ENCODE results near the gene TYSND1.
A peak's percentile ranks its signal among the peaks of the same experiment; 100 is the strongest.
"Not testable (repeated sequence)": the region's sequence is repeated elsewhere in the genome, so short reads cannot be mapped to it uniquely, and the experiment has no call there.

The TYSND1 gene

DNA sequence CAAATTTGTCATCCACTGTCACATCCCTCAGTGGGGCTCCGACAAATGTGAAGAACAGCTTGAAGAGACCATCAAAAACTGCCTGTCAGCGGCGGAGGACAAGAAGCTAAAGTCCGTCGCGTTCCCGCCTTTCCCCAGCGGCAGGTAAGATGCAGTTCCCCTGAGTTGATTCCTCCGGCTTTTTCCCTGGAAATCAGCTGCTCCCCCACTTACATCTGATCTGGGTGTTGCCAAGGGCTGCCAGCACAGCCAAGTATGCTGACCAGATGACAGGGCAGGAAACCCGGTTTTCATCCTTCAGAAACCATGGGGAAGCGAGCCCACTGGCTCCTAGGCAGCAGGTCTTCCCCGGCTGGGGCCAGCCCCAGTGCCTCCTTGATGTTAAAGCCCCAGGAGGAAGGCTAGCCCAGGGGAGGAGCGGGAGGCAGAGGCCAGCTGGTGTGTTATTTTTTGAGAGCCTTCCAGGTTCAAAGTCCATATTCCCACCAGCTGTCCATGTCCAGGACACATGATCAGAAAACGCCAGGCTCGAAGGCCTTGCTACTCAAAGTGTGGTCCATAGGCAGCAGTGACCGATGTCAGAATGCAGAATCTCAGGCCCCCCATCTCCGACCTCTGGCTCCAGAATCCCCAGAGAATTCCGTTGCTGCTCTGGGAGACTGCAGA lies 37.3 kb downstream of the TYSND1 start:
- DNase-seq (ENCODE audit: low read depth in 2 of 2) = no peak

DNA sequence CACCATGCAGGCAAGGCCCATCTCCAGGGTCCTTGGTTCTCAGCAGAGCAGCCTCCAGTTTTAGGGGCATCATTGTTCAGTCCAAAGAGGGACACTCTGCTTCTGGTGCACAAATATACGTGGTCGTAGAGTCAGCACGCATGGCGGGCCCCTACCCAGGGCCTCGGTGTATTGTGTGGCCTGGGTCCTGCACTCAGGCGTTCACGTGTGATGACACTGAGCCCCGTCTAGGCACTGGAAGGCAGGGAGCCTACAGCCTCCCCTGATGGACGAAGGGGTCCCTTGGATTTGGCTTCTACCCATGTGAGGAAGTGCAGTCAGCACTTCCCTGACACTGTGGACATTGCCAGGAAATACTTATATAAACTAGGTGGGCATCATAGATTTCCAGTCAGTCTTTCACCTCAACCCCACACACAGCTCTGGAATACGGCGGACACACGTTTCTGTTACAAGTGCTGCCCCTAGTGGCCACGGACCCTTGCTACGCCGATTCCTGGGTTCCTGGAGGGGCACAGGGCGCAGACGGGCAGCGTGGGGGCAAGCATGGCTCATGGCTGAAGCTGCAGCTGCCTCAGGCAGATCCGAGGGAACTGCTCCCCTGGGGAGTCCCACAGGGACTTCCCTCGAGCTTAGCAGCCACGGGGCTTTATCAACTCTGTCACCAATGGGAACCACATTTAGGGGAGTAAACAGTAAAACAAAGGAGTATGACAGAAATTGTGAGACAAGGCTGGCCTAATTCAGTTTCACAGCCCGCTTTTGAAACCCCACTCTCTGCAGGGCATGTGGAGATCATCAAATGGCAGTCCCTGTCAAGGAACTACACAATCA lies 39.3 kb downstream of the TYSND1 start:
- DNase-seq (ENCODE audit: low read depth in 2 of 2) = no peak

DNA sequence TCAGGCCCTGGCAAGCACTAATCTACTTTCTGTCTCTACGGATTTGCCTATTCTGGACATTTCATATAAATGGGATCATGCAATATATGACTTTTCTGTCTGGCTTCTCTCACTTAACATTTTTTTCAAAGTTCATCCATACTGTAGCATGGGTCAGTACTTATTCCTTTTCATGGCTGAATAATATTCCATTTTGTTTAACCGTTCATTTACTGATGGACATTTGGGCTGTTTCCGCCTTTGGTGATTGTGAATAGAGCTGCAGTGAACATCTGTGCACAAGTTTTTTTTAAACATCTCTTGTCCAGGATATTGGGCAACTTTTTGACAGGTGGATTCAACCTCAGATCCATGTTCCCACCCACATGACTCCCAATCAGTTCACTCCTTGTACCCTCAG lies 44.8 kb downstream of the TYSND1 start:
- DNase-seq (ENCODE audit: low read depth in 2 of 2) = no peak

DNA sequence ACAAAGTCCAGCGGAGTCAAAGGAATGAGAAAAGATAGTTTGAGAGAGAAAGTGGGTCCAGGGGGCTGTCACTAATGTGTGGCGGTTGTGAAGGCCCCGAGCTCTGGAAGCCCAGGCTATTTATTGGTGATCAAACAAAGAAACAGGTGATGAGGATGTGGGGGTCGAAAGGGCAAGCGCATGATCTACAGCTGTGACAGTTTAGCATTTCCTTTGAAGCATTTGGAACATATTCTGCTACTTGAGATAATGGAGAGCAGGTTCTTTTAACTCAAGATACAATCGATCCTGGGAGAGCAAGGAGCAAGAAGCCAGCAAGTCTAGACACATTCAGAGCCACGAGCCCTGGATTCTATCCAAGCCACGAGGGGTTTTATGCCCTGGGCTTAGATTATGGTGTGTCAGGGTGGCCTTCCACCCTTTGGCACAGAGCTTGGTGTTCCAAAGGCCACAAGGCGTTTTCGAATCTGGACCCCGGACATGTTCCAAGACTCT lies 45.4 kb downstream of the TYSND1 start:
- not testable (repeated sequence) for DNase-seq (ENCODE audit: low read depth in 2 of 2)

DNA sequence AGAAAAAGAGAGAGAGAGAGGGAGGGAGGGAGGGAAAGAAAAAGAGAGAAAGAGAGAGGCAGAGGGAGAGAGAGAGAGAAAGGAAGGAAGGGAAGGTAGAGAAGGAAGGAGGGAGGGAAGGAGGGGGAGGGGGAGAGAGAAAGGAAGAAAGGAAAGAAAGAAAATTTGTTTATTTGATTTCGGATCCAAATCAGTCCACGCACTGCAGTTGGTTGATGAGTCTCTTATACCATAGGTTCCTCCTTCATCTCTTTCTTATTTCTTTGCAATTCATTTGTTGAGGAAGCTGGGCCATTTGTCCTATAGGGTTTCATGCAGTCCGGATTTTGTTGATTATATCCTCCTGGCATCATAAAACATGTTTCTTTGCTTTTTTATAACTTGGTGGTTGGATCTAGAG lies 48.2 kb downstream of the TYSND1 start:
- no peak for DNase-seq (ENCODE audit: low read depth in 2 of 2)

DNA sequence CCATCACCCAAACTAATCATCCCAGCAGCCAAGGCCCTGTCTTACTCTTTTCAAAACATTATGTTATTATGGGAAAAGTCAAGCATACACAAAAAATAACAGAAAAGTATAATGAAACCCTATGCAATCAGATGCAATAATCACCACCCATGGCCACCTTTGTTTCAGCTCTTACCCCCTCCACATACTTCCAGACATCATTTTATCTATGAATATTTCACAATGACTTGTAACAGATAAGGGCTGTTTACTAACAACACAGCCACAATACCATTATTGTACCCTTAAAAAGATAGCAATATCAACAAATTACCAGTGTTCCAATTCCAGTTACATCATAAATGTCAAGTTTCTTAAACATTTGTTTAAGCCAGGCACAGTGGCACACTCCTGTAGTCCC lies 49.0 kb downstream of the TYSND1 start:
- DNase-seq (ENCODE audit: low read depth in 2 of 2) = no peak

DNA sequence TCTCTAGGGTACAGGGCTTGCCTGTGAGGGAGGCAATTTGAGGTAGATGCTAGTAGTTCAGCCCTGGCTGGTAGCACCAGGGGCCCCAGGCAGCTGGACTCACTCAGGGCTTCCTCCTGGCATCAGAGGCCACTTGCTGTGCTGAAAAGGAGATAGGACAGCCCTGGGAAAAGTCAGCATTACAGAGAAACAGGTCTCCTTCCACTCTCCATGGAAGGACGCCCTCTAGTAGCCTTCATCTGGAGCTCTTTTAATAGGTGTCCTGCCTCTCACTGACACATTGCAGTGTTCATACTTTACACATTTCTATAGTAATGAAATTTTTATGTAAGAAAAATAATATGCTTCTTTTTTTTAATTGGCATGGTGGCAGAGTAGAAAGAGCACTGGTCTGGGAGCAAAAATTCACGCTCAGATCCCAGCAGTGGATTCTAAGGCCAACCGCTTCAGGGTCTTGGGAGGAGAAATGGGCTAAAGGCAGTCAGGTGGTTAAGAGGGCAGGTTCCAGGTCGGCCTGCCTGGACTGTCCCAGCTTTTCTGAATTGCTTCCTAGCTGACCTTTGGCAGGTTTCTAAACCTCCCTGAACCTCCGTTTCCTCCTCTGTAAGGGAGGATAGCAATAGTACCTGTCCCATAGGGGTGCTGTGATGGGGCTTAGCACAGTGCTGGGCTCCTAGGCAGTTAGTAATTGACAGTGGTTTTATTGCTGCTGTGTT lies 49.6 kb downstream of the TYSND1 start:
- no peak for DNase-seq (ENCODE audit: low read depth in 2 of 2)

DNA sequence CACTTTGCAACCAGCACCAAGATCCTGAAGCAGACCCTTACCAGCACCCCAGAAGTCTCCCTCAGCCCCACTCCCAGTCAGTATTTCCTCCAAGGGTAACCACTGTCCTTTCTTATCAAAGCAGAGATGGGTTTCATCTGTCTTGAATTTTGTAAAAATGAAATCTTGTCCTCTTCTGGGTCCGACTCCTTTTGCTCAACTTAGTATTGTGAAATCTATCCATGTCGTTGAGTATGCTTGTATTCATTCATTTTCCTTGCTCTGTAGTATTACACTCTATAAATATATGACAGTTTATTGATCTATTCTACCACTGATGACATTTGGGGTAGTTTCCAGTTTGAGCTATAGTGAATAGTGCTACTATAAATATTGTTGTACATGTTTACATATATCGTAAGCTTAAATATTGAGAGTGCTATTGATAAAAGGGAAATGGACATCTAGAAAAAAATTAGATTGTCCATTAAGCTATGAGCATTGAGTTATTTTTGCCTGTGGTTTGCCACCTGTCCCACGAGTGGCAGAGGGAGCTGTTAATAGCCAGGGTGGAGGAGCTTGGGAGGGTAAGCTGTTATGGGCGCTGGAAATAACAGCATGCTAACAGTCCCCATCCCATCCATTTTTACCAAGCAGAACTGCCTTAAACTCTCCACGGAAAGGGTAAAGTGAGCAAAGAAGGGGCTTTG lies 50.3 kb downstream of the TYSND1 start:
- DNase-seq (ENCODE audit: low read depth in 2 of 2) = no peak

DNA sequence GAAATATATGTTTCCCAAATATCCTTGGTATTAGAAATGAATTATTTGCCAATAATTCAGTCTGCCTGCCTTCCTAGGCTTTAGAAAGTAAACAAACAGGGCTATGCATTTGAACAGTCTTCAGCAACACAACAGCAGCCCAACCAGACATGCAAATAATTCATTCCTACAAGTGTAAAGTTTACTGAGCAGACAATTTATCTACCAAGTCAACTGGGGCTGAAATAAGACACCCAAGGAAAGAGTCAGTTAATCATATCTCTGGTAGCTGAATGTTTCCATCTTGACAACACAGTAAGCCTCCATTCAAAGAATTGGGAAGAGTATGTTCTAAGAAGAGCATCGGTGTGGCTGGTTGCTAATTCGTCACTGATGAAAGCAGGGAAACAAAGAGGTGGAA lies 52.2 kb downstream of the TYSND1 start:
- no peak for DNase-seq (ENCODE audit: low read depth in 2 of 2)

DNA sequence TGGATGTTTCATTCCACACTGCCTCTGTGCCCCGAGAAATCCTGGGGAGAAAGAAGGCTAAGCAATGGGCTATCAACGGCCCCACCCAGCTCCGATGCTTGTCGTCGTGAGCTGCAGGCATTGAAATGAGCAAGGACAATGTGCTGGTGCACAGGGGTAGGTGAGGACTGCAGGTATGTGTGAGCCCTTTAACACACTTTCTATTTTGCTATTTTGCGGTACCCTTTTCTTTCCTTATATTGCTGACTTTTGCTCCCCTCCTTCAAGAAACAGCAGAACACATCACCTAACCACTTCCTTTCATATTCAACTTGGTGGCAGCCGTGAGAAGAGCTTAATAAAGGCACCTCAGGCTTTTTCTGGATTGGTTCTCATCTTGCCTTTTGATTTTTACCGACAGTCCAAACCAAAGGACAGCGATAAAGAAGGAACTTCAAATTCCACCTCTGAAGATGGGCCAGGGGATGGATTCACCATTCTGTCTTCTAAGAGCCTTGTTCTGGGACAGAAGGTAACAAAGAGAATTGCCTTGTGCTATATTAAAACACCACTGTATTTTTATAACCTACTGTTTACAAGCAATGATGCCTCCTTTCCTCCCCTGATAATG lies 53.1 kb downstream of the TYSND1 start:
- DNase-seq (ENCODE audit: low read depth in 2 of 2) = peak in 1 of 2 donors; percentile 4

DNA sequence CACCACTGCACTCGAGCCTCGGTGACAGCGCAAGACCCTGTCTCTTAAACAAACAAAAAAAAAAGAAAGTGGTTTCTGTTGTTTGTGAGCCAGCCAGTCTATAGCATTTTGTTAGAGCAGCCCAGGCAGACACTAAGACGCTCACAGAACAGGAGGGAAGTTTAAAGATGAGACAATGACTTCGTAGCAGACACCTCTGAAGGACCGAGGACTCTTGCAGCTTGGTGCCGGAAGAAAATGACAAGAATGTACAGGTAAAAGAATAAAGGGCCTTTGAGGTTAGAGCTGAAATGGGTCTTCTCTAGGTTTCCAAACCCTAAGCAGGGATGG lies 54.1 kb downstream of the TYSND1 start:
- no peak for DNase-seq (ENCODE audit: low read depth in 2 of 2)

DNA sequence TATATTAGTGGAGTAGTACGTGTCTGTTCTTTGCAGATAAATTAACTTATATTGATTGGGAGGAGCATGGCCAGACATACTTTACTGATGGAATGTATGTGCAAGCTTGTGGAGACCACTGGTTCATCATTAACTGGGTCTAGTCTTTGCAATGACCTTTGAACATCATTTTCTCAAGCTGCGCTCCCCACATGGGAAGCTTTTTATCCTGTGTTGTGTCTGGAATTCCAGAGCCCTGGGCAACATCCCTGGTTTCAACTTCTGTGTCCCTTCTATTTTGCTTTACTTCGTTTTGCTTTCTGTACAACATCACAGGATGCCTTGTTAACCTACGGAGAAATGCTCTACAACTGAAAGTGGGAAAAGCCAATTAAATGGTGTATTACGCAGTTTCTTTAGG lies 55.5 kb downstream of the TYSND1 start:
- no peak for DNase-seq (ENCODE audit: low read depth in 2 of 2)

DNA sequence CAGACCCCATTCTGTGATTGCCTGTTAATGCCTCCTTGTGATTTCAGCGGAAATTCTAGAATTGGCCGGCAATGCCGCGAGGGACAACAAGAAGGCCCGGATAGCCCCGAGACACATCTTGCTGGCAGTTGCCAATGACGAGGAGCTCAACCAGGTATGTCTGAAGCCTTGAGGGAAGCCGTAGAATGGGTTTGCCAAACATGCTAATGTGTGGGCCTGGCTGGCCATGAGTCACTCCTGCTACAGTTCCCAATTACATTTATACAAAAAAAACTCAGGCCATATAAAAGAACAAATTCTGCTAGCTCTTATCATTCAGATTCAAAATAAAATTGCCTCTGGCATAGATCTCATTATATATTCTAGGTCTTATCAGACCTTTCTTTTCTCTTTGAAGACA lies 56.5 kb downstream of the TYSND1 start:
- DNase-seq (ENCODE audit: low read depth in 2 of 2) = no peak

DNA sequence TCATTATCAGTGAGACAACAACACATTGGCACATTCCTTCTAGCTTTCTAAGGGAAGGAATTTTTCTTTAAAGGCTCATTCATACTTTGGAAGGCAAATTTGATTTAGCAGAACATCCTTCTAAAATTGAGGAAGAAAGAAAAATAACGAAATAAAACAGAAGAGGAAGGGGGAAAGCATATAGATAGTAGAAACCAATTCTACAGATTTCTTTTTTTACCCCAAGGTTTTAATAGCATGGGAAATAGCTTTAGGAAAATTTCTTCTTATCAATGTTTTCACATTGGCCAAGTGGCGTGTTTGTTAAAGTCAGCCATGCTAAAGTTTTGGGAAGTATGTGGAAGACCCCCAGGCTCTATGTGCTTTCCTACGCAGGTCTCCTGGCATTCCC lies 58.2 kb downstream of the TYSND1 start:
- DNase-seq (ENCODE audit: low read depth in 2 of 2) = no peak
